Stimulated activated memory B cell treated with anti-CD40 and anti-IgM and Interleukin-4, amounts not matched to agents 10 μg/mL and 1 μg/mL and 100 μg/mL, for 72 hours (primary cell): ENCODE data around the gene FAR2.
"Not testable (repeated sequence)": the region's sequence is repeated elsewhere in the genome, so short reads cannot be mapped to it uniquely, and the experiment has no call there.

ENCODE experiments used
- ATAC-seq: fragments of 150-1000 bp; cut with Tn5 transposase; 2 replicates; pipeline ENCODE4 v1.10.0; 2021
- H3K27ac Mint-ChIP-seq: one replicate; pipeline ENCODE4 v1.8.0; 2022; ENCODE audit warnings: mild to moderate bottlenecking, mixed read lengths
- H3K27me3 Mint-ChIP-seq: one replicate; pipeline ENCODE4 v1.8.0; 2022; ENCODE audit warnings: mixed read lengths
- H3K36me3 Mint-ChIP-seq: one replicate; pipeline ENCODE4 v1.8.0; 2022; ENCODE audit warnings: mixed read lengths
- H3K4me1 Mint-ChIP-seq: one replicate; pipeline ENCODE4 v1.8.0; 2022; ENCODE audit warnings: mixed read lengths
- H3K4me3 Mint-ChIP-seq: one replicate; pipeline ENCODE4 v1.8.0; 2022; ENCODE audit warnings: mild to moderate bottlenecking, moderate library complexity, mixed read lengths
- H3K9me3 Mint-ChIP-seq: one replicate; pipeline ENCODE4 v1.8.0; 2022; ENCODE audit warnings: mixed read lengths

The FAR2 gene

GRCh38 chr12:29287622-29288021 is 138.5 kb downstream of the FAR2 start:
- no peak overlapping the region for H3K4me3 Mint-ChIP-seq
- no peaks in the 10 kb centered on the region for H3K27me3 Mint-ChIP-seq
- no peaks in the 10 kb centered on the region for H3K4me1 Mint-ChIP-seq
- no peak for ATAC-seq
- peaks cover 13% of the 10 kb centered on the region for H3K36me3 Mint-ChIP-seq
- H3K9me3 Mint-ChIP-seq: peaks cover 5% of the 10 kb centered on the region
- no peak overlapping the region for H3K27ac Mint-ChIP-seq

GRCh38 chr12:29288031-29288430 is 139.0 kb downstream of the FAR2 start:
- no peaks in the 10 kb centered on the region for H3K4me1 Mint-ChIP-seq
- no peak overlapping the region for H3K4me3 Mint-ChIP-seq
- ATAC-seq: no peak
- H3K27ac Mint-ChIP-seq: no peak overlapping the region
- peaks cover 5% of the 10 kb centered on the region for H3K9me3 Mint-ChIP-seq
- no peaks in the 10 kb centered on the region for H3K27me3 Mint-ChIP-seq
- peaks cover 13% of the 10 kb centered on the region for H3K36me3 Mint-ChIP-seq

GRCh38 chr12:29290475-29290874 is 141.4 kb downstream of the FAR2 start:
- H3K4me1 Mint-ChIP-seq, H3K4me3 Mint-ChIP-seq, H3K27ac Mint-ChIP-seq, H3K36me3 Mint-ChIP-seq, ATAC-seq, H3K9me3 Mint-ChIP-seq, H3K27me3 Mint-ChIP-seq: not testable (repeated sequence)

- H3K36me3 Mint-ChIP-seq: peaks cover 8% of the 10 kb centered on the region
- H3K27me3 Mint-ChIP-seq: no peaks in the 10 kb centered on the region
- no peak overlapping the region for H3K27ac Mint-ChIP-seq
- H3K4me1 Mint-ChIP-seq: no peaks in the 10 kb centered on the region
- H3K9me3 Mint-ChIP-seq: peaks cover 5% of the 10 kb centered on the region
- ATAC-seq: no peak
- no peak overlapping the region for H3K4me3 Mint-ChIP-seq
Measured at GRCh38 chr12:29291226-29291625, 142.1 kb downstream of the FAR2 start.

- peak; percentile 58 for ATAC-seq
- H3K27ac Mint-ChIP-seq: no peak overlapping the region
- no peak overlapping the region for H3K4me3 Mint-ChIP-seq
- H3K27me3 Mint-ChIP-seq: no peaks in the 10 kb centered on the region
- no peaks in the 10 kb centered on the region for H3K9me3 Mint-ChIP-seq
- H3K36me3 Mint-ChIP-seq: no peaks in the 10 kb centered on the region
- H3K4me1 Mint-ChIP-seq: peaks cover 6% of the 10 kb centered on the region
Measured at GRCh38 chr12:29299633-29300032, 150.6 kb downstream of the FAR2 start.

- Mint-ChIP-seq H3K9me3 (no peaks in the 10 kb centered on the region), H3K27ac (no peak overlapping the region), H3K4me1 (peaks cover 6% of the 10 kb centered on the region), H3K4me3 (no peak overlapping the region), H3K36me3 (no peaks in the 10 kb centered on the region), H3K27me3 (no peaks in the 10 kb centered on the region)
- no peak for ATAC-seq
Measured at GRCh38 chr12:29301114-29301513, 152.0 kb downstream of the FAR2 start.

- H3K9me3 Mint-ChIP-seq: no peaks in the 10 kb centered on the region
- no peaks in the 10 kb centered on the region for H3K27me3 Mint-ChIP-seq
- H3K36me3 Mint-ChIP-seq: no peaks in the 10 kb centered on the region
- no peak for ATAC-seq
- peaks cover 6% of the 10 kb centered on the region for H3K4me1 Mint-ChIP-seq
- no peak overlapping the region for H3K27ac Mint-ChIP-seq
- no peak overlapping the region for H3K4me3 Mint-ChIP-seq
Measured at GRCh38 chr12:29304388-29304787, 155.3 kb downstream of the FAR2 start.

- no peaks in the 10 kb centered on the region for H3K4me1 Mint-ChIP-seq
- no peak overlapping the region for H3K4me3 Mint-ChIP-seq
- no peaks in the 10 kb centered on the region for H3K9me3 Mint-ChIP-seq
- H3K27me3 Mint-ChIP-seq: no peaks in the 10 kb centered on the region
- H3K36me3 Mint-ChIP-seq: no peaks in the 10 kb centered on the region
- H3K27ac Mint-ChIP-seq: no peak overlapping the region
- no peak for ATAC-seq
Measured at GRCh38 chr12:29306266-29306665, 157.2 kb downstream of the FAR2 start.

- H3K27me3 Mint-ChIP-seq: no peaks in the 10 kb centered on the region
- H3K4me1 Mint-ChIP-seq: no peaks in the 10 kb centered on the region
- no peaks in the 10 kb centered on the region for H3K9me3 Mint-ChIP-seq
- ATAC-seq: no peak
- H3K36me3 Mint-ChIP-seq: no peaks in the 10 kb centered on the region
- H3K4me3 Mint-ChIP-seq: no peak overlapping the region
- H3K27ac Mint-ChIP-seq: no peak overlapping the region
Measured at GRCh38 chr12:29306682-29307081, 157.6 kb downstream of the FAR2 start.

GRCh38 chr12:29309320-29309902 is 160.3 kb downstream of the FAR2 start:
- no peak overlapping the region for H3K27ac Mint-ChIP-seq
- H3K4me1 Mint-ChIP-seq: no peaks in the 10 kb centered on the region

GRCh38 chr12:29310899-29311298 is 161.8 kb downstream of the FAR2 start:
- no peak overlapping the region for H3K4me3 Mint-ChIP-seq
- peaks cover 5% of the 10 kb centered on the region for H3K36me3 Mint-ChIP-seq
- H3K27ac Mint-ChIP-seq: no peak overlapping the region
- no peaks in the 10 kb centered on the region for H3K4me1 Mint-ChIP-seq
- H3K9me3 Mint-ChIP-seq: no peaks in the 10 kb centered on the region
- H3K27me3 Mint-ChIP-seq: no peaks in the 10 kb centered on the region
- no peak for ATAC-seq

More at GRCh38 chr12:29309320-29309902, 160.3 kb downstream of the FAR2 start:
- ATAC-seq: no peak
- Mint-ChIP-seq H3K4me3 (no peak overlapping the region), H3K9me3 (no peaks in the 10 kb centered on the region), H3K36me3 (peaks cover 5% of the 10 kb centered on the region), H3K27me3 (no peaks in the 10 kb centered on the region)

- no peak overlapping the region for H3K27ac Mint-ChIP-seq
- no peak for ATAC-seq
- no peak overlapping the region for H3K4me3 Mint-ChIP-seq
- no peaks in the 10 kb centered on the region for H3K9me3 Mint-ChIP-seq
- H3K4me1 Mint-ChIP-seq: peaks cover 11% of the 10 kb centered on the region
- H3K36me3 Mint-ChIP-seq: peaks cover 5% of the 10 kb centered on the region
- H3K27me3 Mint-ChIP-seq: no peaks in the 10 kb centered on the region
Measured at GRCh38 chr12:29314416-29314815, 165.3 kb downstream of the FAR2 start.

- no peak overlapping the region for H3K27ac Mint-ChIP-seq
- no peak overlapping the region for H3K4me3 Mint-ChIP-seq
- peaks cover 11% of the 10 kb centered on the region for H3K4me1 Mint-ChIP-seq
- no peak for ATAC-seq
- H3K9me3 Mint-ChIP-seq: no peaks in the 10 kb centered on the region
- H3K36me3 Mint-ChIP-seq: peaks cover 5% of the 10 kb centered on the region
- H3K27me3 Mint-ChIP-seq: no peaks in the 10 kb centered on the region
Measured at GRCh38 chr12:29316752-29317151, 167.7 kb downstream of the FAR2 start.

- Mint-ChIP-seq H3K36me3 (peaks cover 14% of the 10 kb centered on the region), H3K27ac (no peak overlapping the region), H3K4me1 (peaks cover 11% of the 10 kb centered on the region), H3K27me3 (no peaks in the 10 kb centered on the region), H3K9me3 (no peaks in the 10 kb centered on the region), H3K4me3 (no peak overlapping the region)
- ATAC-seq: peak; percentile 90
Measured at GRCh38 chr12:29317556-29318363, 168.7 kb downstream of the FAR2 start.

- Mint-ChIP-seq H3K9me3 (peaks cover 2% of the 10 kb centered on the region), H3K27ac (no peak overlapping the region), H3K36me3 (peaks cover 30% of the 10 kb centered on the region), H3K4me3 (no peak overlapping the region), H3K4me1 (peaks cover 11% of the 10 kb centered on the region), H3K27me3 (no peaks in the 10 kb centered on the region)
- no peak for ATAC-seq
Measured at GRCh38 chr12:29320295-29321085, 171.4 kb downstream of the FAR2 start.
